NB4 (cell line): ENCODE data around the gene ADO.

Experiments
- CTCF ChIP-seq: IDR thresholded peaks from one replicate; pipeline ENCODE4 v1.5.1; 2012; ENCODE audit warnings: low read depth, low read length
- MAX ChIP-seq: IDR thresholded peaks from 2 replicates; pipeline ENCODE4 v1.6.1; 2011; ENCODE audit warnings: low read depth, low read length
- MYC ChIP-seq: IDR thresholded peaks from 2 replicates; pipeline ENCODE4 v1.6.1; 2011; ENCODE audit warnings: low read depth, low read length
- POLR2A ChIP-seq: IDR thresholded peaks from 2 replicates; pipeline ENCODE4 v1.6.1; 2011; ENCODE audit warnings: mild to moderate bottlenecking; ENCODE audit not compliant: insufficient read length; ENCODE audit errors: extremely low read depth

- TF ChIP-seq CTCF = no peak
- TF ChIP-seq POLR2A = no peak
- TF ChIP-seq MAX = no peak
- no peak for TF ChIP-seq MYC
Observed at GRCh38 chr10:62778125-62778524, 26.4 kb upstream of the ADO start.
